Stimulated activated naive B cell treated with anti-CD40 and anti-IgM and Interleukin-4, amounts not matched to agents 10 μg/mL and 1 μg/mL and 100 μg/mL, for 72 hours (primary cell): ENCODE measurements around the gene LASP1.
A peak's percentile ranks its signal among the peaks of the same experiment; 100 is the strongest.
"Not testable (repeated sequence)": the region's sequence is repeated elsewhere in the genome, so short reads cannot be mapped to it uniquely, and the experiment has no call there.

Experiments
- ATAC-seq, 2 donors: fragments of 150-1000 bp; cut with Tn5 transposase; replicated peaks; 2 replicates each; pipeline ENCODE4 v1.10.0; 2021; ENCODE audit warnings: moderate library complexity in 1 of 2
- DNase-seq: peaks from one replicate; pipeline ENCODE4 v3.0.0; 2021
- H3K27ac Mint-ChIP-seq: one replicate; pipeline ENCODE4 v1.8.0; 2022; ENCODE audit warnings: mild to moderate bottlenecking, mixed read lengths
- H3K27me3 Mint-ChIP-seq, 2 donors: one replicate each; pipeline ENCODE4 v1.8.0; 2022; ENCODE audit warnings: mixed read lengths in 2 of 2
- H3K36me3 Mint-ChIP-seq, 2 donors: one replicate each; pipeline ENCODE4 v1.8.0; 2022; ENCODE audit warnings: mixed read lengths in 2 of 2, mild to moderate bottlenecking in 1 of 2
- H3K4me1 Mint-ChIP-seq, 2 donors: one replicate each; pipeline ENCODE4 v1.8.0; 2022; ENCODE audit warnings: mixed read lengths in 2 of 2, mild to moderate bottlenecking in 1 of 2
- H3K4me3 Mint-ChIP-seq, 2 donors: one replicate each; pipeline ENCODE4 v1.8.0; 2022; ENCODE audit warnings: mild to moderate bottlenecking in 2 of 2, mixed read lengths in 2 of 2, moderate library complexity in 1 of 2
- H3K9me3 Mint-ChIP-seq, 2 donors: one replicate each; pipeline ENCODE4 v1.8.0; 2022; ENCODE audit warnings: mixed read lengths in 2 of 2, mild to moderate bottlenecking in 1 of 2

The LASP1 gene

GRCh38 chr17:38939987-38940386 is 70.1 kb downstream of the LASP1 start:
- Mint-ChIP-seq H3K27me3 (no peaks in the 10 kb centered on the region), H3K4me1 (peaks cover 0 to 5% of the 10 kb centered on the region in 2 donors), H3K27ac (no peak overlapping the region), H3K4me3 (no peak overlapping the region), H3K36me3 (no peaks in the 10 kb centered on the region), H3K9me3 (no peaks in the 10 kb centered on the region)
- no peak for DNase-seq
- no peak for ATAC-seq

GRCh38 chr17:38940404-38940803 is 70.5 kb downstream of the LASP1 start:
- no peak for ATAC-seq

GRCh38 chr17:38942696-38943334 is 73.0 kb downstream of the LASP1 start:
- H3K4me1 Mint-ChIP-seq = peaks cover 0 to 5% of the 10 kb centered on the region in 2 donors
- H3K36me3 Mint-ChIP-seq = no peaks in the 10 kb centered on the region
- no peak overlapping the region for H3K4me3 Mint-ChIP-seq
- peak in 1 of 2 donors; percentile 45 for ATAC-seq
- DNase-seq = no peak
- no peaks in the 10 kb centered on the region for H3K27me3 Mint-ChIP-seq
- H3K27ac Mint-ChIP-seq = no peak overlapping the region
- H3K9me3 Mint-ChIP-seq = no peaks in the 10 kb centered on the region

More at GRCh38 chr17:38940404-38940803, 70.5 kb downstream of the LASP1 start:
- Mint-ChIP-seq H3K27ac (no peak overlapping the region), H3K4me1 (peaks cover 0 to 5% of the 10 kb centered on the region in 2 donors), H3K9me3 (no peaks in the 10 kb centered on the region), H3K4me3 (no peak overlapping the region), H3K27me3 (no peaks in the 10 kb centered on the region), H3K36me3 (no peaks in the 10 kb centered on the region)
- no peak for DNase-seq

GRCh38 chr17:38943607-38944006 is 73.7 kb downstream of the LASP1 start:
- DNase-seq (no peak), ATAC-seq (peak in 1 of 2 donors; percentile 23)
- no peak overlapping the region for H3K4me3 Mint-ChIP-seq
- no peaks in the 10 kb centered on the region for H3K27me3 Mint-ChIP-seq
- H3K9me3 Mint-ChIP-seq = no peaks in the 10 kb centered on the region
- no peaks in the 10 kb centered on the region for H3K36me3 Mint-ChIP-seq
- peaks cover 0 to 5% of the 10 kb centered on the region in 2 donors for H3K4me1 Mint-ChIP-seq
- no peak overlapping the region for H3K27ac Mint-ChIP-seq

GRCh38 chr17:38947189-38947588 is 77.3 kb downstream of the LASP1 start:
- Mint-ChIP-seq H3K4me3 (no peak overlapping the region), H3K27me3 (no peaks in the 10 kb centered on the region), H3K4me1 (peaks cover 0 to 5% of the 10 kb centered on the region in 2 donors), H3K36me3 (no peaks in the 10 kb centered on the region), H3K27ac (no peak overlapping the region), H3K9me3 (no peaks in the 10 kb centered on the region)
- DNase-seq = no peak
- no peak for ATAC-seq

- H3K9me3 Mint-ChIP-seq, H3K27me3 Mint-ChIP-seq, H3K36me3 Mint-ChIP-seq, H3K4me3 Mint-ChIP-seq, ATAC-seq, H3K4me1 Mint-ChIP-seq, DNase-seq, H3K27ac Mint-ChIP-seq: not testable (repeated sequence)
Measured at GRCh38 chr17:38953800-38954199, 83.9 kb downstream of the LASP1 start.

GRCh38 chr17:38958326-38958725 is 88.5 kb downstream of the LASP1 start:
- H3K27me3 Mint-ChIP-seq = no peaks in the 10 kb centered on the region
- H3K36me3 Mint-ChIP-seq = no peaks in the 10 kb centered on the region
- no peaks in the 10 kb centered on the region for H3K4me1 Mint-ChIP-seq
- H3K27ac Mint-ChIP-seq = no peak overlapping the region
- no peak overlapping the region for H3K4me3 Mint-ChIP-seq
- no peaks in the 10 kb centered on the region for H3K9me3 Mint-ChIP-seq
- no peak for ATAC-seq
- DNase-seq = no peak

GRCh38 chr17:38958756-38959155 is 88.9 kb downstream of the LASP1 start:
- Mint-ChIP-seq H3K9me3 (no peaks in the 10 kb centered on the region), H3K4me1 (no peaks in the 10 kb centered on the region), H3K4me3 (no peak overlapping the region), H3K36me3 (no peaks in the 10 kb centered on the region), H3K27me3 (no peaks in the 10 kb centered on the region), H3K27ac (no peak overlapping the region)
- ATAC-seq (no peak), DNase-seq (no peak)

GRCh38 chr17:38959508-38959907 is 89.7 kb downstream of the LASP1 start:
- Mint-ChIP-seq H3K4me3 (no peak overlapping the region), H3K27me3 (no peaks in the 10 kb centered on the region), H3K4me1 (no peaks in the 10 kb centered on the region), H3K9me3 (no peaks in the 10 kb centered on the region), H3K27ac (no peak overlapping the region), H3K36me3 (no peaks in the 10 kb centered on the region)
- no peak for DNase-seq
- ATAC-seq = no peak

- ATAC-seq (no peak), DNase-seq (no peak)
- Mint-ChIP-seq H3K9me3 (no peaks in the 10 kb centered on the region), H3K36me3 (no peaks in the 10 kb centered on the region), H3K27me3 (no peaks in the 10 kb centered on the region), H3K4me1 (no peaks in the 10 kb centered on the region), H3K4me3 (no peak overlapping the region), H3K27ac (no peak overlapping the region)
Measured at GRCh38 chr17:38960402-38960801, 90.5 kb downstream of the LASP1 start.

GRCh38 chr17:38961413-38961812 is 91.6 kb downstream of the LASP1 start:
- no peaks in the 10 kb centered on the region for H3K27me3 Mint-ChIP-seq
- no peak overlapping the region for H3K27ac Mint-ChIP-seq
- H3K4me3 Mint-ChIP-seq = no peak overlapping the region
- H3K4me1 Mint-ChIP-seq = no peaks in the 10 kb centered on the region
- DNase-seq (no peak), ATAC-seq (no peak)
- no peaks in the 10 kb centered on the region for H3K36me3 Mint-ChIP-seq
- H3K9me3 Mint-ChIP-seq = no peaks in the 10 kb centered on the region

- H3K36me3 Mint-ChIP-seq = no peaks in the 10 kb centered on the region
Measured at GRCh38 chr17:38967290-38967738, 97.5 kb downstream of the LASP1 start, which contains the start of gene FBXO47. Gene FBXO47, minus strand, starts transcription at chr17:38967403. Its CDS starts 4,378 bp downstream, at chr17:38963025.

GRCh38 chr17:38969281-38969680 is 99.4 kb downstream of the LASP1 start:
- H3K27ac Mint-ChIP-seq = no peak overlapping the region
- ATAC-seq = no peak
- H3K4me3 Mint-ChIP-seq = no peak overlapping the region
- H3K27me3 Mint-ChIP-seq = peaks cover 6 to 8% of the 10 kb centered on the region in 2 donors
- H3K9me3 Mint-ChIP-seq = no peaks in the 10 kb centered on the region
- no peak for DNase-seq
- peaks cover 3 to 9% of the 10 kb centered on the region in 2 donors for H3K4me1 Mint-ChIP-seq
- H3K36me3 Mint-ChIP-seq = no peaks in the 10 kb centered on the region

More at GRCh38 chr17:38967290-38967738, 97.5 kb downstream of the LASP1 start, which contains the start of gene FBXO47:
- H3K27ac Mint-ChIP-seq = peak within 1 kb of the TSS; percentile 90
- peaks cover 2 to 4% of the 10 kb centered on the region in 2 donors for H3K27me3 Mint-ChIP-seq
- H3K4me3 Mint-ChIP-seq = peak within 1 kb of the TSS; percentile 33 to 85
- DNase-seq = peak; percentile 82
- peaks cover 3 to 9% of the 10 kb centered on the region in 2 donors for H3K4me1 Mint-ChIP-seq
- H3K9me3 Mint-ChIP-seq = no peaks in the 10 kb centered on the region
- ATAC-seq = peak; percentile 98 to 99

GRCh38 chr17:38970128-38970527 is 100.3 kb downstream of the LASP1 start:
- H3K27ac Mint-ChIP-seq = no peak overlapping the region
- H3K36me3 Mint-ChIP-seq = no peaks in the 10 kb centered on the region
- no peaks in the 10 kb centered on the region for H3K9me3 Mint-ChIP-seq
- H3K4me3 Mint-ChIP-seq = no peak overlapping the region
- ATAC-seq = no peak
- no peak for DNase-seq
- peaks cover 3 to 9% of the 10 kb centered on the region in 2 donors for H3K4me1 Mint-ChIP-seq
- peaks cover 6 to 8% of the 10 kb centered on the region in 2 donors for H3K27me3 Mint-ChIP-seq

GRCh38 chr17:38970804-38971203 is 100.9 kb downstream of the LASP1 start:
- peaks cover 5 to 9% of the 10 kb centered on the region in 2 donors for H3K4me1 Mint-ChIP-seq
- no peak overlapping the region for H3K4me3 Mint-ChIP-seq
- no peak for ATAC-seq

More at GRCh38 chr17:38970804-38971203, 100.9 kb downstream of the LASP1 start:
- no peak for DNase-seq
- no peaks in the 10 kb centered on the region for H3K9me3 Mint-ChIP-seq
- no peaks in the 10 kb centered on the region for H3K36me3 Mint-ChIP-seq
- peaks cover 8 to 10% of the 10 kb centered on the region in 2 donors for H3K27me3 Mint-ChIP-seq
- H3K27ac Mint-ChIP-seq = no peak overlapping the region
